G401 (cell line): ENCODE results near the gene XAGE3. TPM values are rescaled to one million over a fixed set of nuclear protein-coding genes. Genes with fewer than 3 reads are reported as not detected.
"Not testable (repeated sequence)": the region's sequence is repeated elsewhere in the genome, so short reads cannot be mapped to it uniquely, and the experiment has no call there.

ENCODE experiments used
- DNase-seq: peaks from one replicate; pipeline ENCODE4 v3.0.0-alpha.2; 2015; ENCODE audit warnings: low spot score
- in situ Hi-C: cut with HindIII; loops from 2 replicates; pipeline ENCODE4 v1.10.0; 2016; ENCODE audit warnings: low sequenced_read_pairs, mixed read lengths
- total RNA-seq: library from RNA; depleted of rRNA; stranded (reverse); fragments of >200 nt; shearing (Covaris generic); gene quantifications from 2 replicates; pipeline ENCODE4 v1.2.3, GENCODE V29; 2014; rRNA removed

Gene XAGE3
- total RNA-seq, 1 experiment from 2014 or later, result not detected

DNA sequence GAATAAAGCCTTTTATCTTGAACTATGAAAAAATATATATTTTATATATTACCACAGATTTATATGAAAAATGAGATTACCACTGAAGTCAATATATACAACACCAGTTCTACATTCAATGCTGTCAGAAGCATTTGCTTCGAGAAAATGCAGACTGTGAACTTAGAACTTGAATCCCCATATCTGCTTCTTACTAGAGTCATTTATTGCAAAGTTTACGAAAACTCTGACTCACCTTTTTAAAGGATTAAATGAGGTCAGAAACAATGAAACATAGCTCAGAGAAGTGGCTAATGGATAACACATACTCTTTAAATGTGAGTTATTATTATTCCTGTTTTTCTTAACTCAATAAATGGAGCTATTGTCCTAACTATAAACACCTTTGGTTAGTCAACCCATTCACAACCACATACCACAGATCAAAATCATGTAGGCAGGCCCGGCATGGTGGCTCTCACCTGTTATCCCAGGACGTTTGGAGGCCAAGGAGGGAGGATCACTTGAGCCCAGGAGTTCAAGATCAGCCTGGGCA lies 10.8 kb downstream of the XAGE3 start:
- in situ Hi-C loops, DNase-seq: not testable (repeated sequence)

DNA sequence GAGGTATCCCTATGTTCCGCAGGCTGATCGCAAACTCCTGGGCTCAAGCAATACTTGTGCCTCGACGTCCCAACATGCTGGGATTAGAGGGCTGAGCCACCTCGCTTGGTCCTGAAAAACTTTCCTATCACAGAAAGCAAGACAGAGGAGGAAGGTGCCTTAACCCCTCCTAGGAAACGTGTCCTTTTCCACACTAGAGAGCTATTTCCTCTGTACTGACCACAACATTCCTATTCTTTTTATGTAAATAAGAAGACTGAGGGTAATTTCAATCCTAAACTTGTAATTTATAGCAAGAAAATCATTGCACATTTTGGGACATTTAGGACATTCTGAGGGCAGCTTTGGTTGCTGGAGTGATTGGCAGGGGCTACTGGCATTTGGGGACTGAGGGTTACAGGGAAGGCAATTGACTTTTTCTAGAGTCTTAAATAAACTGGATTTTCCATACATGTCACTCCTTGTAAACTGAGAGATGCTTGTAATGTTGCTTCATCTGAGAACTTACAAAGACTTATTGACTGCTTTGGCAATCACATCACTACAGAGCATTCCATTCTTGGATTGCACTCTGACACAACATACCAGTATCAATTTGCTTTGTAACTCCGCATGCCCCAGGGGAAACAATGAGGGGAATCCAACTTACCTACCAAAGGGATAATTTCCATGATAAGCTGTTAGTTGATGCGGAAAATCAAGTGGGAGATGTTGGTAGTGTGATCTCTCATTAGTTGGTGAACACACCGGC lies 15.6 kb downstream of the XAGE3 start:
- DNase-seq, result no peak
- in situ Hi-C loops, result no loop called here

DNA sequence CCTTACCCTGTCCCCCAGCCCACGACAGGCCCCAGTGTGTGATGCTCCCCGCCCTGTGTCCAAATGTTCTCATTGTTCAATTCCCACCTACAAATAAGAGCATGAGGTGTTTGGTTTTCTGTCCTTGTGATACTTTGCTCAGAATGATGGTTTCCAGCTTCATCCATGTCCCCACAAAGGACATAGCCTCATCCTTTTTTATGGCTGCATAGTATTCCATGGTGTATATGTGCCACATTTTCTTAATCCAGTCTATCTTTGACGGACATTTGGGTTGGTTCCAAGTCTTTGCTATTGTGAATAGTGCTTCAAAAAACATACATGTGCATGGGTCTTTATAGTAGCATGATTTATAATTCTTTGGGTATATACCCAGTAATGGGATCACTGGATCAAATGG lies 24.3 kb downstream of the XAGE3 start:
- in situ Hi-C loops, DNase-seq: not testable (repeated sequence)

DNA sequence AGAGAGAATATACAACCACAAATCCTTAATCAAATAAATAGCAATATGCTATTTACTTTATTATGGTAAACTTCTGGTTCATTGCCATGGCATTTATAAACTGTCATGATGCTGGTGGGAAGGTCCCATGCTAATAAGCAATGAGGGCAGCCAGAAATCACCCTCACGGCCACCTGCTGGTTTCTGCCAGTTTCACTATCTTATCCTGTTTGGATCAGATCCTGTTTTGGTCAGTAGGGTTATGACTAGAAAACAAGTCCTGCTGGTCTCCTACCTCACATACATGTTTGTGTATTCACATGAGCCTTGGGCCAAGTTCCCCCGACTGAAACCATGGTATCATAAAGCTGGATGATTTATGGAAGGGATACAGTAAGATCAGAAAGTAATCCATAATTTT lies 28.7 kb downstream of the XAGE3 start:
- DNase-seq, result no peak
- in situ Hi-C loops, result no loop called here

DNA sequence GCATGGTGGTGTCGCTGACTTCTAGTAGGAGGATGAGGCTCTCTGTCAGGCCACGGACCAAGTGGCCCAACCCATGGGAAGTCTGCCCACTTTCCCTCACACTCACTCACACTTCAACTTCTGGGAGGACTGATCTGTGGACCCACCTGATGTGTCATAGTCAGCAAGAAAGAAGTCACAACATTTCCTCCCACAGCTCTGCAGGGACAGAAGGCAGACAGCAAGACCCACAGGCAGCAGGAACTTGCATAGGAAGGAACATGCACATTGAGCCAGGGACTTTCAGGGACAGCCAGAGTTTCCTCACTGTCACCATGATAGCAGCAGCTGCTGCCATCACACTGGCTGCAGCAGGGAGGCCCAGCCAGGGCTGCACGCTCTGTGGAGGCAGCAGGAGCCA lies 37.3 kb downstream of the XAGE3 start:
- in situ Hi-C loops, result no loop called here
- no peak for DNase-seq

DNA sequence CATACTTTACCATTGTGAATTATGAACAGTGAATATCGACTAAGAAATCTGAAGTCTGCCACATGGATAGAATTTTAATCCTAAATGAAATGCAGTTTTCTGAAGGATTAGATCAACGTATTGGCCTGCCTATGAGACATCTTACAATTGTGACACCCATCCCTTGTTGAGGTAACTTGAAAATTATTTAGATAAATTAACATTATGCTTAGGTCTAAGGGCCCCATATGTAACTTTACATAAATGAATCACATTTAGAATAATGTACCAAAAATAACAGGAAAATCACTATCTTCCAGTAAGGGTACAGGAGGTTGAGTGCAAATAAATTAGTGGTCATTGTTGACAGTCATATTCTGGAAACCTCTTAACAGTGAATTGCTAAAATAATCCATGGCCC lies 43.3 kb downstream of the XAGE3 start:
- no peak for DNase-seq
- in situ Hi-C loops, result no loop called here

DNA sequence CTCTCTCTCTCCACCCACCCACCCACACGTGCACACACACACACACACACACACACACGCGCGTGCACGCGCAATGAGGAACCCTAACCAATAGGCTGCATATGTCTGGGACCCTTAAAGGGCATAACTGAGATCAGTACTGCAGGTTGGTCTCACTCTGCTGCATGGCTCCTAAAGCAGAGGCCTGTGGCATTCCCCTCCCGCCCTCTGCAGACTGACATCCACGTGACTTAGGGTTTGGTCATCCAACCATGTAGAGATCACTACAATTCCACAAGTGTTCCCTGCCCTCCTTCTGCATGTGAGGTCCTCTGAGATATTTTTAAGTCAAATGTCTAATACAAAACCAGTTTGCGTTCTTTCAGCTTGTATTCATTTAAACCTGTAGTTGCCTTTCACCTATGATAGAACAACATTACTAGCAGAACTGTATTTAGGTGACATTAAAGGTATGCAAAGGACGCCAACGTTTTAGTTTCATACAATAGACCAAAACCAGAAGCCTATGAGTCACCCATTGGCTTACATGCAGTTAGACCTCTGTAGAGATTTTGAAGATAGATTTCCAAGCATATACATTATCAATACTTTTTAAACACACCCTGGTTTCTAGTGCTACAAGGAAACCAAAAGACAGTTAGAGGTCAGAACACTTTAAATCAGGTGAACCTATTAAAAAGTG lies 46.7 kb downstream of the XAGE3 start:
- in situ Hi-C loops, result no loop called here
- DNase-seq, result no peak

DNA sequence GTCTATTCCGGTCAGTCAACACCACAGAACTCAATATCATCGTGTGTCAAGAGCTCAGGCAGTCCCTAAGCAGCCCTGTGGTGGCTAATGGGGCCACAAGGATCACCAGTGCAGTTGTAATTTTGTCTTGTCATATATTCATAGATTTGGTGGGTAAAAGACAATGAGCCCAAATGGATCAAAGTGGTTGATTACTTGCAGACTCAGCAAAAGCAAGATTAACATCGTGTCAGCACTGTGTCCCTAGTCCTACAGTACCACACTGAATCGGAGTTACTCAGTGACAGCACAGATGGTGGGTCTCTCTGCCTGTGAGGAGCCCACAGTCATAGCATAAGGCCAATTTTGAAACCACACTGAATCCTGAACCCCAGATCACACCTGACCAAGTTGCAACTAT lies 48.1 kb downstream of the XAGE3 start:
- no peak for DNase-seq
- in situ Hi-C loops, result no loop called here

Other genes starting within 250 kb of the XAGE3 start
- not detected in 2 replicates for gene SSX7, start 213.2 kb downstream of the XAGE3 start, total RNA-seq
- gene SSX2, start 160.9 kb downstream of the XAGE3 start, total RNA-seq, result not detected in 2 replicates
- not detected in 2 replicates for gene SSX2B, start 116.8 kb downstream of the XAGE3 start, total RNA-seq
- gene SPANXN5, start 70.7 kb downstream of the XAGE3 start, total RNA-seq, result not detected in 2 replicates
- not detected in 2 replicates for gene XAGE5, start 56.8 kb downstream of the XAGE3 start, total RNA-seq
- gene FAM156B, start 29.2 kb upstream of the XAGE3 start, total RNA-seq, result 15.3 and 23.1 TPM in 2 replicates
- 2.2 and 7.4 TPM in 2 replicates for gene FAM156A, start 90.4 kb upstream of the XAGE3 start, total RNA-seq
- gene GPR173, start 180.7 kb upstream of the XAGE3 start, total RNA-seq, result not detected in 2 replicates
- 21.7 and 32.0 TPM in 2 replicates for gene TSPYL2, start 214.3 kb upstream of the XAGE3 start, total RNA-seq
- 1.5 and 4.7 TPM in 2 replicates for gene KANTR, start 226.1 kb upstream of the XAGE3 start, total RNA-seq